Lower leg skin (tissue), 3 donors: Measurements from ENCODE around the gene WNT9B.

ENCODE experiments used
- CTCF ChIP-seq, 3 donors: fragments of 450-650 bp; IDR thresholded peaks; one replicate each; pipeline ENCODE4 v1.5.1; 2016; ENCODE audit warnings: antibody characterized with exemption in 3 of 3, mild to moderate bottlenecking in 3 of 3, moderate library complexity in 2 of 3
- POLR2A ChIP-seq, 2 donors: fragments of 450-650 bp; IDR thresholded peaks; one replicate each; pipeline ENCODE4 v1.6.1; 2016 to 2017; ENCODE audit warnings: antibody characterized with exemption in 2 of 2, mild to moderate bottlenecking in 1 of 2, moderate library complexity in 1 of 2

GRCh38 chr17:46827274-46827673 is 24.1 kb upstream of the WNT9B start:
- no peak for TF ChIP-seq CTCF (IDR thresholded peaks at IDR 0.05)
- TF ChIP-seq POLR2A (IDR thresholded peaks at IDR 0.05) = no peak
